ENCODE results near the gene ASIC2.

DNA sequence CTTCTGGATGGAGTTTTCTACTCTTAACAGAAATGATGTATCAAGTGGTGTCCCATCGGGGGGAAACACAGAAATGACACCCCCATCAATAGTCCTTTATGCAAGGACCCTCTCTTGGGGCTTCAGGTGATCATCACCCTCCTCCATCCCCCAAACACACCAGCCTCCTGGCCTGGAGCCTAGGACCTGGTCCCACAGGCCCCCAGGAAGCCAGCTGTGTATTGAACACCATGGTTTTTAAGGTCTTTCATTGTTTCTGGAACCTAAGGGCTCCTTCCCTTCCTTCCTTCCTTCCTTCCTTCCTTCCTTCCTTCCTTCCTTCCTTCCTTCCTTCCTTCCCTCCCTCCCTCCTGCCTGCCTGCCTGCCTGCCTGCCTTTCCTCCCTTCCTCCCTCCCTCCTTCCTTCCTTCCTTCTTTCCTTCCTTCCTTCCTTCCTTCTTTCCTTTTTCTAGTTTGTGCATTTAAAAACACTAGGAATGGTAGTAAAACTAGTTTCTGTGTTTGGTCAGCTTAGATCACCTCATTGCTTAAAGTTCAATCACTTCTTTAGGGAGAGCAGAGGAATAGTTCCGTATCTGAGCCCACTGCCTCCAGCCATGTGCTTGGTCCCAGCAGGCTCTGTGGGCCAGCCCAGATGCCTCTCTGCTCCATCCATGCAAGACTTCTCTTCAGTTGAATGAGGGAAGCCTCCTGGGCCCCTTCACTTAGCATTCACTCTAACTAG, 23.6 kb downstream of the ASIC2 start:
- TF ChIP-seq CTCF (IDR thresholded peaks at IDR 0.05; ENCODE audit: low read depth, low read length, poor library complexity, severe bottlenecking) (no peak), EZH2phosphoT487 (IDR thresholded peaks at IDR 0.05; ENCODE audit: borderline replicate concordance, low read length) (no peak)
